ENCODE measurements around the gene SRD5A1. TPM values are rescaled to one million over a fixed set of nuclear protein-coding genes. Genes with fewer than 3 reads are reported as not detected.

SRD5A1 gene
- total RNA-seq, 1 experiment from 2014 or later = 24.7 TPM

GRCh38 chr5:6710551-6711318 is 77.5 kb downstream of the SRD5A1 start:
- no TSS peak for BruUV-seq (replicated peaks)
- Histone ChIP-seq H3K9me3 (ENCODE audit: control insufficient read depth in 1 of 2, insufficient read depth in 1 of 2, low read depth in 1 of 2, low read length in 2 of 2) (no peaks in the 10 kb centered on the region), H3K27ac (ENCODE audit: low read depth, low read length) (peak overlapping the region; percentile 98; the same call in 1 of the 2 replicates), H3K9me2 (ENCODE audit: insufficient read depth) (no peaks in the 10 kb centered on the region), H3K4me1 (ENCODE audit: control insufficient read depth in 1 of 2, insufficient read depth in 2 of 2, low read length in 2 of 2) (peaks cover 14 to 26% of the 10 kb centered on the region in 2 experiments), H3K79me2 (ENCODE audit: insufficient read depth, low read length) (peaks cover 15% of the 10 kb centered on the region), H3K27me3 (ENCODE audit: insufficient read depth, low read length) (no peaks in the 10 kb centered on the region), H3K4me3 (replicated peaks in 1 of 2; ENCODE audit: low read depth in 1 of 2, low read length in 2 of 2) (no peak overlapping the region), H3K9ac (ENCODE audit: low read length) (no peak overlapping the region), H4K20me1 (ENCODE audit: insufficient read depth) (peaks cover 10% of the 10 kb centered on the region), H2AFZ (ENCODE audit: low read depth, low read length, poor library complexity, severe bottlenecking) (no peak overlapping the region), H3K36me3 (ENCODE audit: control insufficient read depth in 1 of 2, insufficient read depth in 2 of 2, low read length in 2 of 2) (peaks cover 0 to 6% of the 10 kb centered on the region in 2 experiments; a peak in 1 of 4 replicates), H3K4me2 (ENCODE audit: low read length) (no peak overlapping the region)
- TF ChIP-seq POLR2AphosphoS5 (IDR thresholded peaks at IDR 0.05; ENCODE audit: low read depth, low read length) = no peak
- no peak for TF ChIP-seq FOSL1 (IDR thresholded peaks at IDR 0.05; ENCODE audit: low read depth)
- TF ChIP-seq SP1 (IDR thresholded peaks at IDR 0.05; ENCODE audit: low read depth) = no peak
- TF ChIP-seq SRF (IDR thresholded peaks at IDR 0.05; ENCODE audit: low read depth) = no peak
- no peak for TF ChIP-seq REST (IDR thresholded peaks at IDR 0.05; ENCODE audit: low read depth)
- TF ChIP-seq TCF7L2 (IDR thresholded peaks at IDR 0.05; ENCODE audit: borderline replicate concordance, extremely low read depth, insufficient read depth, insufficient read length) = no peak
- no peak for TF ChIP-seq CTCF (IDR thresholded peaks at IDR 0.05 in 2 of 3, conservative IDR thresholded peaks at IDR 0.05 in 1 of 3; ENCODE audit: borderline replicate concordance in 1 of 3, insufficient read depth in 1 of 3, low read depth in 2 of 3, low read length in 2 of 3)
- TF ChIP-seq ZFX (IDR thresholded peaks at IDR 0.05) = no peak
- TF ChIP-seq SIN3A (IDR thresholded peaks at IDR 0.05; ENCODE audit: low read depth) = no peak
- TF ChIP-seq YY1 (IDR thresholded peaks at IDR 0.05; ENCODE audit: extremely low read depth, insufficient replicate concordance, low read depth, low read length) = no peak
- TF ChIP-seq ATF3 (IDR thresholded peaks at IDR 0.05) = no peak
- no peak for TF ChIP-seq EGR1 (IDR thresholded peaks at IDR 0.05; ENCODE audit: low read depth)
- no peak for TF ChIP-seq JUND (IDR thresholded peaks at IDR 0.05)
- TF ChIP-seq POLR2A (IDR thresholded peaks at IDR 0.05; ENCODE audit: borderline replicate concordance, extremely low read depth, insufficient read depth, insufficient read length) = no peak
- ChIA-PET CTCF (no interaction called here), POLR2A (interaction anchor here (1.4 kb wide), 1 partner anchor 78 kb away, joined by 4 read pairs; the partner anchor contains the start of genes NSUN2 and SRD5A1), RAD21 (ENCODE audit: low non-redundant PET in 1 of 2, low total read pairs in 2 of 2, uncharacterized antibody in 2 of 2, unreplicated experiment in 2 of 2) (no interaction called here)
- no peak for DNase-seq (ENCODE audit: low read depth, low spot score)
- ATAC-seq = no peak
- intact Hi-C loops (cut with micrococcal nuclease) = no loop called here

All from HCT116 (cell line).